Erythroblast (primary cell): ENCODE data around the gene GOLGA2.

Experiments
- GATA1 ChIP-seq: IDR thresholded peaks from 2 replicates; pipeline ENCODE4 v1.6.1; 2011; ENCODE audit warnings: low read depth, mild to moderate bottlenecking, control low read depth, low read length, moderate library complexity
- POLR2A ChIP-seq: IDR thresholded peaks from 2 replicates; pipeline ENCODE4 v1.6.1; 2011; ENCODE audit warnings: mild to moderate bottlenecking, low read length

DNA sequence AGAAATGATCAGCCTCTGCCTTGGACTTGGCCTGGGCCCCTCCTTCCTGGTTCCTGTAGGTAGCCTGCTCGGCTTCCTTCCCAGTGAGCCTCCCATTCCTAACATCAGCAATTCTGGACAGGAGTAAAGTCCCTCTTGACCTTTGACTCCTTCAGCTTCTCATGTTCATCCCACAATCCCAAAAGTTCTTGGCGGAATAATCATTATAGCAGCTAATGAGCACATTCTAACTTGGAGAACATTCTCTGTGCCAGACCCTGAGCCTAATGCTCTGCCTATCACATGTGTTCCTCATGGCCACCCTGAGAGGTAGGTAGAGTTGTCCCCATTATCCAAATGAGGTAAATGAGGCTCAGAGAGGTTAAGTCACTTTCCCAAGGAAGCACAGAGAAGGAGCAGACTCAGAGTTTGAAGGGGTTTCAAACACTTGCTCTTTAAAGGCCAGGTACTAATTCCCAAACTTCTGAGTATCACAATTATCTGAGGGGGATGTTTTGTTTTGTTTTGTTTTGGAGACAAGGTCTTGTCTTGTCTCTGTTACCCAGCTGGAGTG is 21.5 kb upstream of the GOLGA2 start:
- TF ChIP-seq POLR2A (no peak), GATA1 (no peak)
